HepG2 (cell line): Measurements from ENCODE around the gene MS4A10. TPM values are rescaled to one million over a fixed set of nuclear protein-coding genes. Genes with fewer than 3 reads are reported as not detected.

Source experiments
- MLXIP ChIP-seq: sonication (generic); formaldehyde crosslinking; IDR thresholded peaks from 2 replicates; pipeline ENCODE4 v1.9.0; 2021; ENCODE audit warnings: missing genetic modification reagents, borderline replicate concordance
- MTA3 ChIP-seq: sonication (generic); formaldehyde crosslinking; IDR thresholded peaks from 2 replicates; pipeline ENCODE4 v1.4.0; 2020; ENCODE audit warnings: missing genetic modification reagents
- RERE ChIP-seq: IDR thresholded peaks from 2 replicates; pipeline ENCODE4 v1.6.1; 2016; ENCODE audit warnings: low read depth, missing genetic modification reagents, missing compliant biosample characterization
- U2AF2 ChIP-seq: fragments of 200-400 bp; formaldehyde crosslinking; IDR thresholded peaks from 2 replicates; pipeline ENCODE4 v1.6.1; 2017; ENCODE audit warnings: low read depth, mild to moderate bottlenecking, low read length
- ZNF263 ChIP-seq: sonication (generic); formaldehyde crosslinking; IDR thresholded peaks from 2 replicates; pipeline ENCODE4 v1.4.0; 2020; ENCODE audit warnings: missing genetic modification reagents
- ZNF407 ChIP-seq: sonication (generic); formaldehyde crosslinking; IDR thresholded peaks from one replicate; pipeline ENCODE4 v1.5.1; 2020; ENCODE audit warnings: mild to moderate bottlenecking, missing genetic modification reagents; ENCODE audit errors: not compliant biosample characterization
- ZNF432 ChIP-seq: sonication (generic); formaldehyde crosslinking; IDR thresholded peaks from 2 replicates; pipeline ENCODE4 v1.5.0; 2020; ENCODE audit warnings: missing genetic modification reagents, mild to moderate bottlenecking, borderline replicate concordance
- ZNF530 ChIP-seq: sonication (generic); formaldehyde crosslinking; IDR thresholded peaks from 2 replicates; pipeline ENCODE4 v1.5.0; 2020; ENCODE audit warnings: low read depth, mild to moderate bottlenecking, missing genetic modification reagents
- ZSCAN29 ChIP-seq: sonication (generic); formaldehyde crosslinking; conservative IDR thresholded peaks from 2 replicates; pipeline ENCODE4 v1.4.0; 2020; ENCODE audit warnings: mild to moderate bottlenecking, missing genetic modification reagents
- polyA plus RNA-seq, 8 experiments: library from polyadenylated mRNA; depleted of rRNA in 3 of 8; stranded (reverse) in 7 of 8; unstranded in 1 of 8; fragments of >200 nt; fragmentation: Illumina TruSeq in 4 of 8; extraction: Trizol in 4 of 8; gene quantifications; 2 replicates each; pipeline versions ENCODE4 v1.2.1 to v1.2.3, GENCODE V29; 2011 to 2016; ENCODE audit warnings: low read depth in 4 of 8, missing spikeins in 1 of 8, mixed read lengths in 1 of 8; ENCODE audit not compliant: insufficient read depth in 1 of 8
- total RNA-seq, 5 experiments: library from RNA; depleted of rRNA; stranded (reverse); fragments of >200 nt; fragmentation: Illumina TruSeq; extraction: Trizol; gene quantifications; 2 replicates each; pipeline ENCODE4 v1.2.3, GENCODE V29; 2016; ENCODE audit warnings: low read depth in 1 of 5

MS4A10 gene
- total and polyA plus RNA-seq, 2 of the 13 experiments (the other 11 are each of a cell fraction or from before 2014, with no cell fraction given) = not detected

GRCh38 chr11:60841797-60842667 is 56.9 kb downstream of the MS4A10 start, which contains the start of gene CCDC86 (continued):
- no peak for TF ChIP-seq RERE (CRISPR knock-in tag)
- no peak for TF ChIP-seq MTA3
- TF ChIP-seq U2AF2 = no peak
- TF ChIP-seq ZNF432 (CRISPR knock-in tag) = no peak
- peak; percentile 34; the same call in 1 of the 2 replicates for TF ChIP-seq ZNF263
- peak; percentile 76 for TF ChIP-seq ZNF407 (CRISPR knock-in tag)
- no peak for TF ChIP-seq ZSCAN29 (CRISPR knock-in tag)
- peak; percentile 26; the same call in 1 of the 2 replicates for TF ChIP-seq MLXIP (CRISPR knock-in tag)
- TF ChIP-seq ZNF530 (CRISPR knock-in tag) = no peak
